ENCODE data around the gene TDRD10. TPM values are rescaled to one million over a fixed set of nuclear protein-coding genes. Genes with fewer than 3 reads are reported as not detected.

TDRD10 gene
- total RNA-seq, 4 donors from 2014 or later: 5.6 to 9.9 (median 7.3) TPM

- TF ChIP-seq CTCF (IDR thresholded peaks at IDR 0.05) (peak; percentile 84 to 97 (median 91)), POLR2A (IDR thresholded peaks at IDR 0.05) (no peak)
- Histone ChIP-seq H3K4me1 (peaks cover 20 to 28% of the 10 kb centered on the region in 2 donors), H3K27me3 (no peaks in the 10 kb centered on the region), H3K36me3 (peaks cover 9 to 11% of the 10 kb centered on the region in 2 donors), H3K9me3 (no peaks in the 10 kb centered on the region), H3K4me3 (replicated peaks in 1 of 3) (peak overlapping the region in 2 of 3 donors; percentile 33 to 38), H3K27ac (peak overlapping the region; percentile 76 to 89 (median 83))
- 14 to 15% methylated on average over 13 of the region's 13 CpGs for WGBS, 2 donors
- peak; percentile 87 to 89 for DNase-seq
- intact Hi-C loops (cut with DNase I): loop anchor here (5.0 to 10.0 kb wide), 3 partner anchors 198 to 505 kb away; partner anchors contain the start of gene EFNA4
Observed at GRCh38 chr1:154559466-154560044, 57.5 kb downstream of the TDRD10 start.

- Histone ChIP-seq H3K4me1 (peaks cover 0 to 10% of the 10 kb centered on the region in 2 donors), H3K36me3 (no peaks in the 10 kb centered on the region), H3K9me3 (no peaks in the 10 kb centered on the region), H3K27ac (no peak overlapping the region), H3K4me3 (replicated peaks in 1 of 3) (no peak overlapping the region), H3K27me3 (no peaks in the 10 kb centered on the region)
- no peak for DNase-seq
- WGBS, 2 donors: 85 to 93% methylated on average over 6 of the region's 6 CpGs
- TF ChIP-seq POLR2A (IDR thresholded peaks at IDR 0.05): no peak
- TF ChIP-seq CTCF (IDR thresholded peaks at IDR 0.05): no peak
- intact Hi-C loops (cut with DNase I): loop anchor here (10.0 kb wide), 1 partner anchor 499 kb away; the partner anchor contains the start of gene EFNA4
Observed at GRCh38 chr1:154565876-154566275, 63.9 kb downstream of the TDRD10 start.

GRCh38 chr1:154567386-154568156 is 65.6 kb downstream of the TDRD10 start, which contains the start of gene CHRNB2:
TSS of gene CHRNB2 (plus strand) at chr1:154567778. CDS start at chr1:154568045, 267 bp downstream.
- Histone ChIP-seq H3K9me3 (no peaks in the 10 kb centered on the region), H3K27ac (no peak within 1 kb of the TSS), H3K4me1 (peaks cover 0 to 10% of the 10 kb centered on the region in 2 donors), H3K4me3 (replicated peaks in 1 of 3) (no peak within 1 kb of the TSS), H3K36me3 (no peaks in the 10 kb centered on the region), H3K27me3 (no peaks in the 10 kb centered on the region)
- DNase-seq: peak; percentile 76 to 80
- no peak for TF ChIP-seq POLR2A (IDR thresholded peaks at IDR 0.05)
- TF ChIP-seq CTCF (IDR thresholded peaks at IDR 0.05): peak in 1 of 6 experiments; percentile 8
- 3 to 5% methylated on average over 27 to 30 of the region's 53 CpGs for WGBS, 2 donors
- intact Hi-C loops (cut with DNase I): loop anchor here (10.0 kb wide), 1 partner anchor 497 kb away; the partner anchor contains the start of gene EFNA4

- H3K4me1 ChIP-seq: peaks cover 0 to 10% of the 10 kb centered on the region in 2 donors
- DNase-seq: no peak
- H3K27ac ChIP-seq: no peak overlapping the region
- 29 to 35% methylated on average over 17 of the region's 17 CpGs for WGBS, 2 donors
- no peaks in the 10 kb centered on the region for H3K27me3 ChIP-seq
- no peak overlapping the region for H3K4me3 ChIP-seq (replicated peaks in 1 of 3)
- no peaks in the 10 kb centered on the region for H3K36me3 ChIP-seq
- TF ChIP-seq POLR2A (IDR thresholded peaks at IDR 0.05) (no peak), CTCF (IDR thresholded peaks at IDR 0.05) (peak in 1 of 6 experiments; percentile 0)
- intact Hi-C loops (cut with DNase I): loop anchor here (10.0 kb wide), 1 partner anchor 497 kb away; the partner anchor contains the start of gene EFNA4
- no peaks in the 10 kb centered on the region for H3K9me3 ChIP-seq
Observed at GRCh38 chr1:154568157-154568815, 66.3 kb downstream of the TDRD10 start.
